Measurements from ENCODE around the gene NCBP1. TPM values are rescaled to one million over a fixed set of nuclear protein-coding genes. Genes with fewer than 3 reads are reported as not detected.

NCBP1 gene
- total RNA-seq, 1 donor from 2014 or later = 55.9 TPM

GRCh38 chr9:97596906-97597305 lies 36.7 kb upstream of the NCBP1 start:
- H3K9me3 Mint-ChIP-seq = no peaks in the 10 kb centered on the region
- H3K36me3 Mint-ChIP-seq = peaks cover 10% of the 10 kb centered on the region
- H3K4me1 ChIP-seq = no peaks in the 10 kb centered on the region
- H3K4me2 ChIP-seq = no peak overlapping the region
- H3K36me3 ChIP-seq = no peaks in the 10 kb centered on the region
- H2AFZ ChIP-seq (replicated peaks) = no peak overlapping the region
- H4K20me1 ChIP-seq (ENCODE audit: low read depth) = no peaks in the 10 kb centered on the region
- H3K27ac ChIP-seq = no peak overlapping the region
- H3K4me3 Mint-ChIP-seq = no peak overlapping the region
- H3K4me3 ChIP-seq = no peak overlapping the region
- TF ChIP-seq EZH2phosphoT487 (IDR thresholded peaks at IDR 0.05) (no peak), EZH2 (IDR thresholded peaks at IDR 0.05) (no peak)
- TF ChIP-seq, protein P1, sequence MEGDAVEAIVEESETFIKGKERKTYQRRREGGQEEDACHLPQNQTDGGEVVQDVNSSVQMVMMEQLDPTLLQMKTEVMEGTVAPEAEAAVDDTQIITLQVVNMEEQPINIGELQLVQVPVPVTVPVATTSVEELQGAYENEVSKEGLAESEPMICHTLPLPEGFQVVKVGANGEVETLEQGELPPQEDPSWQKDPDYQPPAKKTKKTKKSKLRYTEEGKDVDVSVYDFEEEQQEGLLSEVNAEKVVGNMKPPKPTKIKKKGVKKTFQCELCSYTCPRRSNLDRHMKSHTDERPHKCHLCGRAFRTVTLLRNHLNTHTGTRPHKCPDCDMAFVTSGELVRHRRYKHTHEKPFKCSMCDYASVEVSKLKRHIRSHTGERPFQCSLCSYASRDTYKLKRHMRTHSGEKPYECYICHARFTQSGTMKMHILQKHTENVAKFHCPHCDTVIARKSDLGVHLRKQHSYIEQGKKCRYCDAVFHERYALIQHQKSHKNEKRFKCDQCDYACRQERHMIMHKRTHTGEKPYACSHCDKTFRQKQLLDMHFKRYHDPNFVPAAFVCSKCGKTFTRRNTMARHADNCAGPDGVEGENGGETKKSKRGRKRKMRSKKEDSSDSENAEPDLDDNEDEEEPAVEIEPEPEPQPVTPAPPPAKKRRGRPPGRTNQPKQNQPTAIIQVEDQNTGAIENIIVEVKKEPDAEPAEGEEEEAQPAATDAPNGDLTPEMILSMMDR (IDR thresholded peaks at IDR 0.05) = no peak
- no peak for DNase-seq (ENCODE audit: low spot score)
- H3K27ac Mint-ChIP-seq = no peak overlapping the region
- peaks cover 15% of the 10 kb centered on the region for H3F3A ChIP-seq (ENCODE audit: low read depth)
- peaks cover 7% of the 10 kb centered on the region for H3K4me1 Mint-ChIP-seq
- H3K79me2 ChIP-seq (ENCODE audit: low read depth) = no peaks in the 10 kb centered on the region
- no peaks in the 10 kb centered on the region for H3K27me3 Mint-ChIP-seq (ENCODE audit: insufficient read depth, low read depth)
- H3K27me3 ChIP-seq = no peaks in the 10 kb centered on the region
- H3K9me3 ChIP-seq (ENCODE audit: low read depth) = no peaks in the 10 kb centered on the region
- no peak overlapping the region for H3K9ac ChIP-seq

GRCh38 chr9:97598461-97599288 lies 34.9 kb upstream of the NCBP1 start:
- Mint-ChIP-seq H3K27me3 (ENCODE audit: insufficient read depth, low read depth) (no peaks in the 10 kb centered on the region), H3K4me3 (no peak overlapping the region), H3K4me1 (peaks cover 2% of the 10 kb centered on the region), H3K9me3 (no peaks in the 10 kb centered on the region), H3K27ac (peak overlapping the region; percentile 44), H3K36me3 (peaks cover 17% of the 10 kb centered on the region)
- Histone ChIP-seq H3K4me3 (no peak overlapping the region), H4K20me1 (ENCODE audit: low read depth) (no peaks in the 10 kb centered on the region), H3F3A (ENCODE audit: low read depth) (peaks cover 15% of the 10 kb centered on the region), H3K27ac (no peak overlapping the region), H3K9ac (no peak overlapping the region), H3K27me3 (no peaks in the 10 kb centered on the region), H2AFZ (replicated peaks) (no peak overlapping the region), H3K36me3 (no peaks in the 10 kb centered on the region), H3K4me1 (no peaks in the 10 kb centered on the region), H3K79me2 (ENCODE audit: low read depth) (no peaks in the 10 kb centered on the region), H3K4me2 (no peak overlapping the region), H3K9me3 (ENCODE audit: low read depth) (no peaks in the 10 kb centered on the region)
- TF ChIP-seq, protein P1 (IDR thresholded peaks at IDR 0.05) = peak; percentile 84
- no peak for TF ChIP-seq EZH2phosphoT487 (IDR thresholded peaks at IDR 0.05)
- DNase-seq (ENCODE audit: low spot score) = peak; percentile 87

GRCh38 chr9:97599314-97599846 lies 34.2 kb upstream of the NCBP1 start:
- no peak overlapping the region for H3K9ac ChIP-seq
- no peak overlapping the region for H3K4me3 ChIP-seq
- no peak overlapping the region for H3K4me2 ChIP-seq
- H3K27ac ChIP-seq = no peak overlapping the region
- no peak for DNase-seq (ENCODE audit: low spot score)
- no peaks in the 10 kb centered on the region for H3K27me3 ChIP-seq
- no peak overlapping the region for H3K27ac Mint-ChIP-seq
- H4K20me1 ChIP-seq (ENCODE audit: low read depth) = no peaks in the 10 kb centered on the region
- peaks cover 2% of the 10 kb centered on the region for H3K4me1 Mint-ChIP-seq
- H3K27me3 Mint-ChIP-seq (ENCODE audit: insufficient read depth, low read depth) = no peaks in the 10 kb centered on the region
- peaks cover 15% of the 10 kb centered on the region for H3F3A ChIP-seq (ENCODE audit: low read depth)
- no peak for TF ChIP-seq EZH2 (IDR thresholded peaks at IDR 0.05)
- TF ChIP-seq, protein P1 (IDR thresholded peaks at IDR 0.05) = no peak
- no peak for TF ChIP-seq EZH2phosphoT487 (IDR thresholded peaks at IDR 0.05)
- no peaks in the 10 kb centered on the region for H3K36me3 ChIP-seq
- no peak overlapping the region for H2AFZ ChIP-seq (replicated peaks)
- H3K79me2 ChIP-seq (ENCODE audit: low read depth) = no peaks in the 10 kb centered on the region
- H3K36me3 Mint-ChIP-seq = peaks cover 20% of the 10 kb centered on the region
- H3K4me1 ChIP-seq = no peaks in the 10 kb centered on the region
- H3K9me3 Mint-ChIP-seq = no peaks in the 10 kb centered on the region
- H3K9me3 ChIP-seq (ENCODE audit: low read depth) = no peaks in the 10 kb centered on the region
- H3K4me3 Mint-ChIP-seq = no peak overlapping the region

All from neural progenitor cell (in vitro differentiated cells).